HG03175 (cell line): ENCODE measurements around the gene ZC3H15.
A peak's percentile ranks its signal among the peaks of the same experiment; 100 is the strongest.
"Not testable (repeated sequence)": the region's sequence is repeated elsewhere in the genome, so short reads cannot be mapped to it uniquely, and the experiment has no call there.

Experiments
- ATAC-seq: cut with Tn5 transposase; IDR thresholded peaks from one replicate; pipeline ENCODE4 v1.9.1; 2021; ENCODE audit warnings: mild to moderate bottlenecking, moderate library complexity; ENCODE audit not compliant: unreplicated experiment

ZC3H15 gene

DNA sequence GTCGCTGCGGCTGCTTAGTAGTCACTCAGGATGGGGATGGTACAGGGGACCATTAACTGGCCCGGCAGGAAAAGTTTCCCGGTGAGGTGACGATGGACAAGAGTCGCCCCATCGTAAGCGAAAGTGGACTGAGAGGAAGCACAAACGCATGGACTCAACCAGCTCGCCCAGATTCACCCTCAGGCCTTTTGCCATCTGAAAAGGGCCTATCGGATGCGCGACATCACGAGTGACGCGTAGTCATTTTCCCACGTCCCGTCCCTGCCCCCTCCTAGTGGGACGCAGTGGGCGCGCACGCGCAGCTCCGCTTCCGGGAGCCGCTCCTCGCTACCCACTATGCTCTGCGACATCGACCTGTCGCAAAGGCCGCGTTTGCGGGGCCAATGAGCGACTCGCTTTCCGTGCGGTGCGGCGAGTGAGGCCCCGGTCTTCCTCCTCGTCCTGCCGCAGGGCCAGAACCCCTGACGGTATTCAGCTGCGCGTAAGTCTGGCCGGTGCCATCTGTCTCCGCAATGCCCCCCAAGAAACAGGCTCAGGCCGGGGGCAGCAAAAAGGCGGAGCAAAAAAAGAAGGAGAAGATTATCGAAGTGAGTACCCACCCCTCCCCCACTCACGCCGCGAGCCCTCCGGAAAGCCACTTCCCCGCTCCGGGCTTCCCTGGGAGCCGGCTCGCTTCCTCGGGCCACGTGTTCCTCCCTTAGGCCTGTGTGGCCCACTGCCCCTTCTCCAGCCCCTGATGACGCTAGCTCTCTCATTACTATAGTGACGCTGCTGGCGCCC, at the start of gene ZC3H15:
Gene ZC3H15, plus strand, starts transcription at position 390 of the 780 bp plus-strand sequence. Its CDS starts 123 bp downstream, at position 513.
- peak; percentile 81 for ATAC-seq

GRCh38 chr2:186437719-186438118, 48.3 kb upstream of the ZC3H15 start:
- no peak for ATAC-seq

DNA sequence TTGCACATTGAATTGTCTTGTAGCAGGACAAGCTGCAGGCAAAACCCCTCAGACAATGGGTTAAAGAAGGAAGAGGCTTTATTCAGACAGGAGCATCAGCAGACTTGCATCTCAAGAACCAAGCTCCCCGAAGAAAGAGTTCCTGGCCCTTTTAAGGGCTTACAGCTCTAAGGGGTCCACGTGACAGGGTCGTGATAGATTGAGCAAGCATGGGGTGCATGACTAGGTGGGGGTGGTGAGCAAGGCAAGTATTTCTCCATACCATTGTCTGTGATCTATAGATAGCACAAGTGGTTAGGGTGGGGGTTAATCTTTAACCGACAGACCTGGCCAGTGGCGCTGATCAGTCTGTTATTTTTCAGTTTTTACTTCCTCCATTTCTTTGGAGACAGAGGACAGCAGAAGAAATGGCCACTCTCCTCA, 46.4 kb upstream of the ZC3H15 start:
- ATAC-seq = not testable (repeated sequence)

GRCh38 chr2:186440506-186440905, 45.6 kb upstream of the ZC3H15 start:
- no peak for ATAC-seq

DNA sequence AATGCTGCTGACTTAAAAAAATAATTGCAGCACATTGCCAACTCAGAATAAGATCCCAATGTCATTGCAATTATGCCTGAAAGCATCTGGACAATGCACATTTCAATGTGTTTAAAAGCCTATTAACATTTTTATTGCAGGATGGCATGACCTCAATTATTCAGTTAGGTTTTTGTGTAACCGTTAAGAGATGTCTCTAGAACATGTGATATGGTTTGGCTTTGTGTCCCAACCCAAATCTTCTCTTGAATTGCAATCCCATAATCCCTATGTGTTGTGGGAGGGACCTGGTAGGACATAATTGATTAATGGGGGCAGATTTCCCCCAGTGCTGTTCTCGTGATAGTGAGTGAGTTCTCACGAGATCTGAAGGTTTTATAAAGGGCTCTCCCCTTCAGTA, 43.2 kb upstream of the ZC3H15 start:
- no peak for ATAC-seq

DNA sequence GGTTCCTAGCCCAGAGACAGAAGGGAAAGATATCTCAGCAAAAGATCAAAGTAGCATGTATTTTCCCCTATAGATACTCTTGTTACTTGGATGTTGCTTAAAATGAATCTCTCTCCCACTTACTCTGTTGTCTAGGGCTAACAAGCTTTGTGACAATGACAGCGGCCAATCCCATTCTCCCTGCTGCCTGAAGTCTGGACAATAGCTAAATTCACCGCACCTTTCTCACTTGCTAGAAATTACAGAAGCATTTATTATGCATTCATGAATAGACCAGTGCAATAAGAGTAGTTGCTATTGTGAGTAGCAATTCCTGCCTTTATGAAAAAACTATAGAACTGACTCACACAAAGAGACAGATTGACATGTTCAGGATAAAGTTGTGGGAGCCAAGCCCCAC, 42.2 kb upstream of the ZC3H15 start:
- no peak for ATAC-seq

DNA sequence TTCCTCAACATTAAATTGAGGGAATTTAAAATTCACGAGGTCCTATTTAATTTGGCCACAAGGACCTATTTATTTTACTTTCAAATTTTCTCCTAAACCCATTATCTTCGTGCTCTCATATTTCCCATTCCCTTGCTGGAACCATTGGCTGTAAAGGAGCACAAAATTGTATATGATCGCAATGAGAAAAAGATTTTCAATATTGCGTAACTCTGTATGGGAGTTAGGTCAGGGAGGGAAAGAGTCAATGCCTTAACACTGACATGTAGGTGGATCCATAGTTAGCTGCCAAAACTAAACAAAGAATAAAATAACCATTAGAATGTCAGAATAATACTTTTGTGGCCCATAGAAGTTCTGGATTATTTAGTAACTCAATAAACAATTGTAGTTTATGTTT, 40.6 kb upstream of the ZC3H15 start:
- ATAC-seq = no peak

- no peak for ATAC-seq
Observed at GRCh38 chr2:186455613-186456012, 30.4 kb upstream of the ZC3H15 start.

DNA sequence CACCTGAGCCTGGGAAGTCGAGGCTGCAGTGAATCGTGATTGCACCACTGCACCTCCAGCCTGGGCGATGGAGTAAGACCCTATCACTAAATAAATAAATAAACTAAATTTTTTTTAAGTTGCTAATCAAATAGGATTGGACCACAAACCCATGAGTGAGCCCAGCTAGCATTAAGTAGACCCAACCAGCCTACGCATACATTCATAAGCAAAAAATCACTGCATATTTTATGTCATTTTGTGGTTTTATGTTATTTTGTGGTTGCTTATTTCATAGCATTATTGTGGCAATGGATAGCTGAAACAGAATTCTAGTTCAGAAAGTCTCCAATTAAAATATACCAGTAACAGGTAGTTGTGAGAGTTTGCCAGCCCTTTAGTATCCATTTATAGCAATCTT, 29.1 kb upstream of the ZC3H15 start:
- ATAC-seq = no peak

- no peak for ATAC-seq
Observed at GRCh38 chr2:186457908-186458307, 28.2 kb upstream of the ZC3H15 start.

DNA sequence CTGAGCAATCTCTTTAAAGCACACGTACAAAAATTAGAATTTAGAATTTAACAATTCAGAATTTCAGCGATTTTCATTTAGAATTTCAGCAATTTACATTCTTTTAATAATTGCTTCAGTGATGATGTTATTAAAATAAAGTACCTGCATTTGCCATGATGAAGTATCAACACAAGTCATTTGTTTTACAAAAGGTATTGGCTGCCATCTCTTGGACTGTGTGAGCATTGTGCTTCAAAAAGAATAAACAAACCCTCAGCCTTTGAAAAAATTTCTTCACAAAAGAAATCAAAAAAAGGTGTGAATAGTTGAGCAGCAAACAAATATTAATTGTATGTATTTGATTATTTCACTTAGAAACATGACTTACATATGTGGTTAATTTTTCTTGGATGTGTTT, 27.1 kb upstream of the ZC3H15 start:
- ATAC-seq = no peak

DNA sequence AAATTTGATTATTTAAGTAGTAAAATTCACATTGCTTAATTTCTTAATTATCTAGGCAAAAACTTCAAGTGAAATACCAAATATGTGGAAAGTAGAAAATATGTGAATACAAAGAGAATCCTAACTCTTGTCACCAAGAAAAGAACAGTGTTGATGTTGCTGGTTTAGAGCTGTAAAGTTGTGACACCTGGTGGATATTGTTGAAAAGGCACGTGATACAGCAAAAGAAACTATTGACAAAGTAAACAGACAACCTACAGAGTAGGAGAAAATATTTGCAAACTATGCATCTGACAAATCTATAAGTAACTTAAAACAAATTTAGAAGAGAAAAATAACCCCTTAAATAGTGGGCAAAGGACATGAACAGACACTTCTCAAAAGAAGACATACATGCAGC, 25.6 kb upstream of the ZC3H15 start:
- peak; percentile 82 for ATAC-seq

GRCh38 chr2:186466743-186467142, 19.3 kb upstream of the ZC3H15 start:
- no peak for ATAC-seq

GRCh38 chr2:186467421-186467820, 18.6 kb upstream of the ZC3H15 start:
- no peak for ATAC-seq

- not testable (repeated sequence) for ATAC-seq
Observed at GRCh38 chr2:186472722-186473493, 13.2 kb upstream of the ZC3H15 start.

- ATAC-seq = not testable (repeated sequence)
Observed at GRCh38 chr2:186474239-186474638, 11.8 kb upstream of the ZC3H15 start.

- ATAC-seq = no peak
Observed at GRCh38 chr2:186477790-186478189, 8.3 kb upstream of the ZC3H15 start.

DNA sequence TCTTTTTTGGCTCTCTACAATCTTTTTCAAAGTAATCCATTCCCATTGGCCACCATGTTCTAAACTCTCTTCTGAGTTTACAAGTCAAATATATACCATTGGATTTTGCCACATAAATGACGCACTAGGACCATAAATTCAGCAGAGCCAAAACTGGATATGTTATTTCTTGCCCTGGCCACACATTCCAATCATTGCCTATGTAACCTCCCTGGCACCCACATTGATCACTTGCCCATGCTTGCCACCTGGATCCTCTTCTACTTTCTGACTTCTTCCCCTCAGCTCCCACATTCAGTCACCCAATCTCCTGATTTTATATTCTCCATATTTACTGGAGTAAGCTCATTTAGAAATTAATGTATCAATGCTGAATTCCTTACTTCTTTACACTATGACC, 5.1 kb upstream of the ZC3H15 start:
- no peak for ATAC-seq

DNA sequence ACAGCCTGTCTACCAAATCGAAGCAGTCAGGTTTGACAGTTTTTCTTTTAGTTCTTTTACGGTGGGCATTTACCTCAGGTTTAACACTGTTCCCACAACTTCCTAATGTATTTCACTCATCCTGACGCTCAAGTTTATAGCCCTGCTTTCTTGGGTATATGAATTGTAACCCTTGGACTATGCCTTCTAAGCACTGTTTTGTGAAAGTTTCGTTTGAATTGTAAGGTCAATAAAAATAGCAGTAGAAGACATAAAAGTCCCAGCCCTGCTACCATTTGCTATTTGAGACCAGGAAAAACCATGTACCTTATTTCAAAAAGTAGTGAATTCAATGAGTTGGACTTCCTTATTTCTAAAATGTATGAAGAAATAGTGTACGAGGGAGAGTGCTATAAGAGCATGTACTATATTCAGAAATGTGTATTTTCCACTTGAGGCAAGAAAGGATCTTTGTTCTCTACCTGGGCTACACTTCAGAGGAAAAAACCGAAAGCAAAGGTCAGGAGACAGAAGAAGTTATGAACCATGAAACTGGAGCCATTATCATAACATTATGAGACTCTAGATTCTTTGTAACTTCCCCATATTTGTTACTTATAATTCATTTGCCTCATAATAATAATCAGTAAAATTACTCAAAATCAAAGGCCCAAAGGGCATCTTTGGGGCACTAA, 1.9 kb upstream of the ZC3H15 start:
- ATAC-seq = no peak

DNA sequence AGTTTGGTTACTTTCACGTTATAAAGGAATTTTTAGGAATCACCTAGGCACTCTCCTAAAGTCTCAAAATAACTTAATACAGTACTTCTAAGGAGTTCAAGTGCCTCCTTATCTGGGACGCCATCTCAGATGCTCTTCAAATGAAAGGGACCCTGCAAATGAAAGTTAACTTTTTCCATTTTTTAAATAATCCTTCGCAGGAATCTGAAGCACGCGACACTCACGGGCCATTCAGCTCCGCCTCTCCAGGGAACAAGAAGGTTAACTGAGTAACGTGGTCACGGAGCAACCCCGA, 537 bp upstream of the ZC3H15 start:
- no peak for ATAC-seq

DNA sequence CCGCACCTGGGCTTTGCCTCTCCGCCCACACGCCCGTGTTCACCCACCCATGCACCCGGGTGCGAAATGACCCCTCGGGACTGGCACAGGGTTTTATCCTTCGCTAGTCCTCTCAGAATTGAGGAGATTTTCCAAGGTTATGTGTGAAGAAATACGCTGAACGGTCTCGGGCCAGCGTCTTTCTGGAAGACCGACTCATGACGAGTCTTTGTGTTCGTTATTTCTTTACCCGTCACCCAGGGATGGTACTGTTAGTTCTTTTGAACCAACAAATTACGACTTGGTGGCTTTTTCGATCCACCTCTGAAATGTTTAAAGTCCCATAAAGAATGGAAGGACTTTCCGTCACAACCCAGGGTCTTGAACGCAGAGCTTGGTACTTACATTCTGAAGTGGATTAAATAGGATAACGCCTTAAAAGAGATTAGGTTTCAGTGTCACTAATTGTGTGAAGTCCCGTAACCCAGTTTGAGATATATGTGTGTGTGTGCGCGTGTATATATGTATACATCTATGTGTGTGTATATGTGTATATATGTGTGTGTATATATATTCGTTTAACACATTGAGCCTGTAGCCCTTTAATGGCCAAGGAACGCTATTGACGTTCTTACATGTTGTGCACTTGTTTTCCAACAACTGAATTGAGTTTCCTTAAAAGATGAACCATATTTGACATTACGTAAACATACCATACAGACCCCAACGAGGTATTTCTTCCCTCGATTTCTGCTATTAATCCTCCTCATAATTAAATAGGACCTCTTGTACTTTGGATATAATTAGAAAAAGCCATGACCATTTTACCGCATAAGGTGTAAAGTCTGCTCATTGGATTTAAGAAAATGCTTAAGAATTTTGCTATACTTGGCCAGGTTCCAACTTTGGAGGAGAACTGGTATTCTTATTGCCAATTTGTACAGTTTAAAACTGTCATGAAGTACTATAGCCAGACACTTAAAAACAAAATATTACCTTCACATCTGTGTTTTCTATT, 889 bp downstream of the ZC3H15 start:
- no peak for ATAC-seq
